ENCODE measurements around the gene BACH1. TPM values are rescaled to one million over a fixed set of nuclear protein-coding genes. Genes with fewer than 3 reads are reported as not detected.

Gene BACH1
- polyA plus RNA-seq, 1 of the 3 experiments (the other 2 are of a cell fraction) = 18.1 TPM

- Histone ChIP-seq H3K9me3 (no peaks in the 10 kb centered on the region), H3K79me2 (ENCODE audit: insufficient read depth) (peaks cover 100% of the 10 kb centered on the region), H3K4me3 (ENCODE audit: low read depth in 2 of 2, low read length in 1 of 2) (no peak overlapping the region), H3K27ac (ENCODE audit: low read depth in 2 of 2, low read length in 1 of 2) (no peak overlapping the region; a peak in 1 of 4 replicates), H3K27me3 (ENCODE audit: insufficient read depth) (no peaks in the 10 kb centered on the region), H2AFZ (ENCODE audit: low read depth) (no peak overlapping the region), H3K9ac (no peak overlapping the region), H3K9me2 (no peaks in the 10 kb centered on the region), H3F3A (replicated peaks; ENCODE audit: insufficient read depth) (peaks cover 6% of the 10 kb centered on the region), H4K20me1 (ENCODE audit: insufficient read depth) (peaks cover 98% of the 10 kb centered on the region), H3K36me3 (replicated peaks in 1 of 2; ENCODE audit: control insufficient read depth in 1 of 2, insufficient read depth in 2 of 2, low read length in 1 of 2) (peaks cover 12 to 27% of the 10 kb centered on the region in 2 experiments), H3K4me1 (ENCODE audit: control insufficient read depth in 1 of 2, insufficient read depth in 2 of 2, low read depth in 1 of 2, low read length in 1 of 2) (peaks cover 9 to 42% of the 10 kb centered on the region in 2 experiments; a peak in 3 of 4 replicates), H3K4me2 (no peak overlapping the region)
- no peak for DNase-seq
- 95% methylated on average over 2 of the region's 2 CpGs for WGBS (ENCODE audit: low lambda C conversion rate)
- CTCF ChIA-PET = interaction anchor here (1.2 to 1.8 kb wide), 2 partner anchors 20 to 30 kb away, joined by 4 read pairs; partner anchors contain the start of gene BACH1
- TF ChIP-seq GABPA (IDR thresholded peaks at IDR 0.05; ENCODE audit: low read depth) = no peak
- TF ChIP-seq PBX3 (IDR thresholded peaks at IDR 0.05) = no peak
- TF ChIP-seq TAF1 (IDR thresholded peaks at IDR 0.05; ENCODE audit: borderline replicate concordance, low read depth, low read length) = no peak
- no peak for TF ChIP-seq FOXJ3 (CRISPR knock-in tag; IDR thresholded peaks at IDR 0.05)
- no peak for TF ChIP-seq ZBTB33 (IDR thresholded peaks at IDR 0.05; ENCODE audit: borderline replicate concordance, low read depth)
- TF ChIP-seq FOSL2 (IDR thresholded peaks at IDR 0.05; ENCODE audit: borderline replicate concordance, low read depth) = no peak
- POLR2A ChIA-PET = interaction anchor here (0.6 kb wide), 1 partner anchor 21 kb away, joined by 4 read pairs; no protein-coding TSS in a partner anchor
These were observed 19.6 kb downstream of the BACH1 start for GRCh38 chr21:29318354-29318753.

GRCh38 chr21:29320031-29320430, 21.3 kb downstream of the BACH1 start:
- Histone ChIP-seq H3K9me2 (no peaks in the 10 kb centered on the region), H3K9ac (no peak overlapping the region), H3K4me1 (ENCODE audit: control insufficient read depth in 1 of 2, insufficient read depth in 2 of 2, low read depth in 1 of 2, low read length in 1 of 2) (peaks cover 9 to 25% of the 10 kb centered on the region in 2 experiments; a peak in 3 of 4 replicates), H3K27ac (ENCODE audit: low read depth in 2 of 2, low read length in 1 of 2) (no peak overlapping the region), H3K27me3 (ENCODE audit: insufficient read depth) (no peaks in the 10 kb centered on the region), H3K36me3 (replicated peaks in 1 of 2; ENCODE audit: control insufficient read depth in 1 of 2, insufficient read depth in 2 of 2, low read length in 1 of 2) (peaks cover 16 to 36% of the 10 kb centered on the region in 2 experiments), H3F3A (replicated peaks; ENCODE audit: insufficient read depth) (peaks cover 6% of the 10 kb centered on the region), H2AFZ (ENCODE audit: low read depth) (no peak overlapping the region), H3K4me2 (no peak overlapping the region), H3K79me2 (ENCODE audit: insufficient read depth) (peaks cover 100% of the 10 kb centered on the region), H3K4me3 (ENCODE audit: low read depth in 2 of 2, low read length in 1 of 2) (no peak overlapping the region), H3K9me3 (no peaks in the 10 kb centered on the region), H4K20me1 (ENCODE audit: insufficient read depth) (peaks cover 98% of the 10 kb centered on the region)
- TF ChIP-seq YY1 (IDR thresholded peaks at IDR 0.05; ENCODE audit: low read depth) (no peak), SIN3A (IDR thresholded peaks at IDR 0.05; ENCODE audit: borderline replicate concordance, low read depth, low read length) (no peak), ELF1 (IDR thresholded peaks at IDR 0.05) (no peak), GABPA (IDR thresholded peaks at IDR 0.05; ENCODE audit: low read depth) (no peak), CHD2 (IDR thresholded peaks at IDR 0.05; ENCODE audit: low read length, partially characterized antibody) (no peak), SMC3 (IDR thresholded peaks at IDR 0.05; ENCODE audit: low read depth, low read length) (no peak), RFX5 (IDR thresholded peaks at IDR 0.05; ENCODE audit: low read length) (no peak), IRF3 (IDR thresholded peaks at IDR 0.05; ENCODE audit: low read depth, low read length) (no peak), MEF2A (IDR thresholded peaks at IDR 0.05; ENCODE audit: borderline replicate concordance, low read depth) (no peak), RAD21 (IDR thresholded peaks at IDR 0.05; ENCODE audit: low read length) (no peak), MXI1 (IDR thresholded peaks at IDR 0.05; ENCODE audit: low read depth, low read length) (no peak), FOSL2 (IDR thresholded peaks at IDR 0.05; ENCODE audit: borderline replicate concordance, low read depth) (no peak), RXRA (IDR thresholded peaks at IDR 0.05; ENCODE audit: borderline replicate concordance, low read depth) (no peak), RCOR1 (IDR thresholded peaks at IDR 0.05; ENCODE audit: low read length) (no peak), CTCF (IDR thresholded peaks at IDR 0.05) (no peak), EP300 (IDR thresholded peaks at IDR 0.05; ENCODE audit: borderline replicate concordance in 1 of 2, low read depth in 1 of 2, low read length in 1 of 2) (no peak), TAF1 (IDR thresholded peaks at IDR 0.05; ENCODE audit: borderline replicate concordance, low read depth, low read length) (no peak), TCF12 (IDR thresholded peaks at IDR 0.05) (no peak), GATA2 (CRISPR knock-in tag; IDR thresholded peaks at IDR 0.05) (no peak), NRF1 (IDR thresholded peaks at IDR 0.05; ENCODE audit: low read depth, low read length) (no peak)
- CTCF ChIA-PET = no interaction called here
- no peak for DNase-seq
- WGBS (ENCODE audit: low lambda C conversion rate) = 98% methylated on average over 6 of the region's 6 CpGs
- POLR2A ChIA-PET = no interaction called here
